NCI-H2081 (cell line): Measurements from ENCODE around the gene PCBP3.
"Not testable (repeated sequence)": the region's sequence is repeated elsewhere in the genome, so short reads cannot be mapped to it uniquely, and the experiment has no call there.

Source experiments
- DNase-seq, 2 experiments: peaks; one replicate each; lab custom pipeline; 2025; lab: John Stamatoyannopoulos, UW

Gene PCBP3

GRCh38 chr21:45947296-45947695 is 303.8 kb downstream of the PCBP3 start:
- no peak for DNase-seq

DNA sequence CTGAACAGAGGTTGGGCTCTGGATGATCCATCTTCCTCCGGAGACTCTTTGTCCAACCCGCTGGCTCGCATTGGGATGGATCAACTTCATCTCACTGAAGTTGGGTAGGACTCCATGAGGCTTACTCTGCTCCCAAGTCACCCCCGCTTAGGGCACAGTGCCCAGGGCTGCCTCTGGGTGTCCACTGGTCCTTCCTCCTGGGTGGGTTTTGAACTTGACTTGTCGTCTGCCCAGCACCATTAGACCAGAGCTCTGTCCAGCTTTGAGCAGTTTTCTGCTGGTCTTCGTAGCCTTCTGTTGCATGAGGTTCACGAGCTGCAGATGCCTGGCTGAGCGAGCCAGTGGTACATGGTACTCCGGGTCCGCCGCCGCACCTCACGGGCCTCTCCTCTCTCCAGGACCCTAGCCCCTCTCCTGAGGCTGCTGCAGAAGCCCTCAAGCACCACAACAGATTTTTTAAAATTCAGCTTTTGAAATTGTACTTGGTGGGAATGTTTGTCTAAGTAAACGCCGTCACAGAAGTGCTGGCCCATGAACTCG is 304.3 kb downstream of the PCBP3 start:
- DNase-seq, result no peak

DNA sequence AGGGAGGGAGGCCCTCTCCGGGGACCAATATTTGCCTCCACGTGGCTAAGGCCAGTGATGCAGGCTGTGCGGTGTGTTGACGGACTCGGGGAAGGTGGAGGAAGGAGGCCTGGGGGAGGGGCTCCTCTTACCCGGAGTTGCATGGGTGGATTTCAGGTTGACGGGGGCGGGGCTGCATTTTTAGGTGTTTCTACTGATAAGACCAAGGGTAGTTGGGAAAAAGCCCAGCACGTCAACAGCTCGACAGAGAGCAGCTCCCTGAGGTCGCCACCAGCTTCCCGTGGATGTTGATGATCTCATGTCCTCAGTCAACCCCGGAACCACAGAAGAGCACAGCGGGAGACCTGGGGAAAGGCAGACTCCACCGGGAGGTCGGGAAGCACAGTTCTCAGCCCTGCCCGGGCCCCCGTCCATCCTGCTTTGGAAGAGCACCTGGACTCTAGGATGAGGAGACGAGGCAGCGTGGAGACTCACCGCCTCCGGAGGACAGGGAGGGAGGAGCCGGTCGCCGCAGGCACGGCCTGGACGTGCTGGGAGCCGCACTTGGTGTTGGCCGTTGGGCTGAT is 305.1 kb downstream of the PCBP3 start:
- DNase-seq, result no peak

DNA sequence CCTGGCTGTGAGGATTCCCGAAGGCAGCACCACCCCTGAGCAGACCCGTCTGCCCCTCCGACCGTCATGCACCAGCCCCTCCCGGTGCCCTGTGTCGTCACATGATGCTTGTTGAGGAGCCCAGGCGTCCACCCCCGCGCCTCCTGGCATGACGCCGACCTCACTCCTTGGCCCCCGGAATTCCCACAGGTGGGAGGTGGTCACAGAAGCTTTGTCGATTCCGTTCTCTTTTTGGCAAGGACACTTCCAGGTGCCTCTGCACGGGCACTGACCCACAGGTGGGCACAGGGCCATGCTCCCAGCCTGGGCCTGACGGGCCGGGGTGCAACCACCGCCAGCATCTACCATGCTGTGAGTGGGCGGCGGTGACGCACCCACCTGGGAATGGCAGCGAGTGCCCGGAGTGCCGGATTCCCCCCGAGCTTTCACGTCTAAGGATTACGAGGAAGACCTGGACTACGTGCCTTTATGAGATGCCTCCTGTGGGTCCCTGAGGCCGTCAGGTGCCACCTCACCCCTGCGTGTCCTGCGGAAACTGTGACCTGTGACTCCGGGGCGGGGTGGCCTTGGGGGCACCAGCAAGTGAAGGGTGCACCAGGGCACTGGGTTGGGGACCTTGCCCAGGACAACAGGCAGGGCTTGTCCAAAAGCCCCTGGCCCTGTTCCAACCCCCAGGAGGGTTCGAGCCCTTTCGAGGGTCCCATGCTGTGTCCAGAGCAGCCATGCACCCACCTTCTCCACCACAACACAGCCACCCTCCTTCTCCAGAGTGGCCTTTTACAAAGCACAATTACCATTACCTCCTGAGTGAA is 306.6 kb downstream of the PCBP3 start:
- no peak for DNase-seq

DNA sequence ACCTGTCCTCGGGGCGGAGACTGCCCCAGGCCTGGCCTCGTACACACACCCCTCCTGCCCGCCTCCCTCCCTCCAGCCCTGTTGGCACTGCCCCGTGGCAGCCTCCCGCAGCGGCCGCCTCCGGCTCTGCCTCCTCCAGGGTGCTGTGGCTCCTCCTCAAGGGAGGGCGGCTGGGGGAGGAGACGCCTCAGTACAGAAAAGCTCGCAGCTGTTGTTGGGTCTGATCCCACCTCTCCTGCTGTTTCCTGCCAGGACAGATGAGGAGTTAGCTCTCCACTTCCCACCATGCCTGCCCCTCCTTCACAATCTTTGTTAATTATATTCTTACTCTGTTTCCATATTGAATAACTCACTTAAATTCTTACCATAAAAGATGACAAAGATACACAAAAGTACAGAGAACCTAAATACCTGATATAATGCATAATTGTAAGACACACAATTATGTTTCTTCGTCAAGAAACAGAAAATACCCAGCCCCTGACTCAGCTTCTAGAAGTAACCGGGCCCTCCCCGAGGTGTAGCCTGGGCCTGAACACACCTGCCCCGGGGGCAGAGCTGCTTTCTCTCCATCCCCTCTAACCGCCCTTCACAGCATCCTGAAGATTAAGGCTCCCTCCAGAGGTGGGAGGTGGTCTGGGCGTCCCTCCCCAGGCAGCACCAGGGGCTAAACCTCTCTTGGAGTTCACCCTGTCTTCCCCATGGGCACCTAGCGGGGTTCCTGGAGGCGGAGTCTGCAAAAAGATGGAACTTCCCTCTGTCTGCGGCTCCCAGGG is 307.4 kb downstream of the PCBP3 start:
- peak; percentile 31 to 43 for DNase-seq

GRCh38 chr21:45951676-45952075 is 308.2 kb downstream of the PCBP3 start:
- DNase-seq, result no peak

DNA sequence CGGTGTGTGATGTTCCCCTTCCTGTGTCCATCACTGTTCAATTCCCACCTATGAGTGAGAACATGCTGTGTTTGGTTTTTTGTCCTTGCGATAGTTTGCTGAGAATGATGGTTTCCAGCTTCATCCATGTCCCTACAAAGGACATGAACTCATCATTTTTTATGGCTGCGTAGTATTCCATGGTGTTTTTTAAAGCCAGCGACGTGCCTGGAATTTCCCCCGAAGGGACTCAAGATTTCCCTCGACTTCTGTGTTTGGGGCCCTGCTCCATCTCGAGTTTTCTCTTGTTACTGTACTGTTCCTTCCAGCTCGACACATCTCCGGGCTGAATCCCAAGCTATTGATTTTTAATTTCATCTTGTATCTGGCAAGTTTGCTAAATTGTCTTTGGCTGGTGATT is 309.0 kb downstream of the PCBP3 start:
- not testable (repeated sequence) for DNase-seq

GRCh38 chr21:45952974-45953373 is 309.4 kb downstream of the PCBP3 start:
- DNase-seq, result no peak

- DNase-seq, result no peak
Measured at GRCh38 chr21:45954261-45954660, 310.7 kb downstream of the PCBP3 start.

GRCh38 chr21:45954921-45955320 is 311.4 kb downstream of the PCBP3 start:
- DNase-seq, result no peak

DNA sequence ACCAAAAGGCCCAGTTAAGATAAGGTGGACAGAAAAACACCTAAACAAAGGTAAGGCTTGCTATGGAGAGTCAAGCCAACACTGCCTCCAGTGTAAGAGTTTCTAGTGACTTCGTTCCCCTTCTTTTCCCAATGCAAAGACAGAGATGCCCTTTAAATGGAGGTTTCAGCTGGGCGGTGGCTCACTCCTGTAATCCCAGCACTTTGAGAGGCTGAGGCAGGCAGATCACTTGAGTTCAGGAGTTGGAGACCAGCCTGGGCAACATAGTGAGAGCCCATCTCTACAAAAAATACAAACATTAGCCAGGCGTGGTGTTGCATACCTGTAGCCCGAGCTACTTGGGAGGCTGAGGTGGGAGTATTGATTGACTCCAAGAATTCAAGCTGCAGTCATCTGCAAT is 314.0 kb downstream of the PCBP3 start:
- no peak for DNase-seq

- no peak for DNase-seq
Measured at GRCh38 chr21:45957981-45958600, 314.6 kb downstream of the PCBP3 start.

DNA sequence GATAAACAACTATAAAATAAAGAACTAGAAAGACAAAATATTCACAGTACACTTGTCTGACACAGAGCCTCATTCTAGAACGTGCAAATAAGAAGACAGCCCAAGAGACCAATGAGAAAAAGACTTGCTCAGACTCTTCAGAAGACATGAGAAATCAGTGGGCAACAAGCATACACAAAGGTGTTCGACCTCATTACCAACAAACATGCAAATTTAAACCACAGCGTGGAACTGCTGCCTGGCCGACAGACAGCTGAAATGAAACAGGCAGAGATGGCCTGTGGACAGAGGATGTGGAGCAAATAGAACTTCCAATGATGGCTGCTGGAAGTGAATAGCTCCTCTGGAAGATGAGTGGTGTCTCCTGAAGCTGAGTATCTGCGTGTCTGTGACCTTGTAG is 315.7 kb downstream of the PCBP3 start:
- DNase-seq, result no peak

- no peak for DNase-seq
Measured at GRCh38 chr21:45959779-45960390, 316.4 kb downstream of the PCBP3 start.

GRCh38 chr21:45961408-45961807 is 317.9 kb downstream of the PCBP3 start:
- DNase-seq, result not testable (repeated sequence)

GRCh38 chr21:45962531-45963231 is 319.2 kb downstream of the PCBP3 start:
- no peak for DNase-seq

DNA sequence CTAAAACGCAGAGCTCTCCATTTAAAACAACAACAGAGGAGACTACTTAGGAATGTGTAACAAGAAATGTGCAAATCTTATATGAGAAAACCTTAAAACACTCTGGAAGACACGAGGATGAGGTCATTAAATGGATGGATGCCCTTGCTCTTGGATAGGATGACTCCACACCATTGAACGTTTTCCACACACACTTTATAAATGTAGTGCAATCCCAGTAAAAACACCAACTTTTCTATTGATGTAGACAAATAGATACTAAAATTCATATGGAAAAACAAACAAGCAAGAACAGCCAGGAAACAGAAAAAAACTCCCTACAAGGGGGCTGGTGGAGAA is 319.7 kb downstream of the PCBP3 start:
- no peak for DNase-seq

- no peak for DNase-seq
Measured at GRCh38 chr21:45964649-45965048, 321.1 kb downstream of the PCBP3 start.

DNA sequence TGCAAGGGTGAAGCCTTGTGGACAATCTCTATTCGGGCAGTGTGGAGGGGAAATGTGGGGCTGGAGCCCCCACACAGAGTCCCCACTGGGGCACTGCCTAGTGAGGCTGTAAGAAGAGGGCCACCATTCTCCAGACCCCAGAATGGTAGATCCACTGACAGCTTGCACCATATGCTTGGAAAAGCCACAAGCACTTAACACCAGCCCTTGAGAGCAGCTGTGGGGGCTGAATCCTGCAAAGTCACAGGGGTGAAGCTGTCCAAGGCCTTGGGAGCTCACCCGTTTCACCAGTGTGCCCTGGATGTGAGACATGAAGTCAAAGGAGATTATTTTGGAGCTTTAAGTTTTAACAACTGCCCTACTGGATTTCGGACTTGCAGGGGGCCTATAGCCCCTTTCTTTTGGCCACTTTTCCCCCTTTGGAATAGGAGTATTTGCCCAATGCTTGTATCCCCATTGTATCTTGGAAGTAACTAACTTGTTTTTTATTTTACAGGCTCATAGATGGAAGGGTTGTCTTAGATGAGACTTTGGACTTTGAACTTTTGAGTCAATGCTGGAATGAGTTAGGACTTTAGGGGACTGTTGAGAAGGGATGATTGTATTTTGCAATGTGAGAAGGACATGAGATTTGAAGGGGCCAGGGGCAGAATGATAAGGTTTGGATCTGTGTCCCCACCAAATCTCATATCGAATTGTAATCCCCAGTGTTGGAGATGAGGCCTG is 321.7 kb downstream of the PCBP3 start:
- no peak for DNase-seq

- no peak for DNase-seq
Measured at GRCh38 chr21:45966791-45967394, 323.4 kb downstream of the PCBP3 start.
